ENCODE data around the gene JAK1.

Gene JAK1

GRCh38 chr1:64857347-64857746 is 109.0 kb downstream of the JAK1 start:
- FAIRE-seq: no peak

- FAIRE-seq: no peak
Measured at GRCh38 chr1:64856553-64856952, 109.8 kb downstream of the JAK1 start.

- FAIRE-seq: no peak
Measured at GRCh38 chr1:64855557-64855956, 110.8 kb downstream of the JAK1 start.

- no peak for FAIRE-seq
Measured at GRCh38 chr1:64854674-64855073, 111.7 kb downstream of the JAK1 start.

GRCh38 chr1:64851664-64852063 is 114.7 kb downstream of the JAK1 start:
- no peak for FAIRE-seq

- no peak for FAIRE-seq
Measured at GRCh38 chr1:64850846-64851245, 115.5 kb downstream of the JAK1 start.

GRCh38 chr1:64849942-64850341 is 116.4 kb downstream of the JAK1 start:
- FAIRE-seq: no peak

- FAIRE-seq: no peak
Measured at GRCh38 chr1:64848803-64849202, 117.5 kb downstream of the JAK1 start.

GRCh38 chr1:64848136-64848535 is 118.2 kb downstream of the JAK1 start:
- no peak for FAIRE-seq

- no peak for FAIRE-seq
Measured at GRCh38 chr1:64847666-64848065, 118.7 kb downstream of the JAK1 start.

GRCh38 chr1:64846573-64847430 is 119.5 kb downstream of the JAK1 start:
- FAIRE-seq: no peak

GRCh38 chr1:64845831-64846425 is 120.4 kb downstream of the JAK1 start:
- FAIRE-seq: no peak

GRCh38 chr1:64844609-64845008 is 121.7 kb downstream of the JAK1 start:
- no peak for FAIRE-seq

GRCh38 chr1:64844175-64844574 is 122.2 kb downstream of the JAK1 start:
- FAIRE-seq: no peak

GRCh38 chr1:64843675-64844074 is 122.7 kb downstream of the JAK1 start:
- FAIRE-seq: no peak

- no peak for FAIRE-seq
Measured at GRCh38 chr1:64842224-64842623, 124.1 kb downstream of the JAK1 start.

GRCh38 chr1:64841330-64842065 is 124.9 kb downstream of the JAK1 start:
- FAIRE-seq: no peak

- no peak for FAIRE-seq
Measured at GRCh38 chr1:64839732-64840405, 126.5 kb downstream of the JAK1 start.

- FAIRE-seq: no peak
Measured at GRCh38 chr1:64839261-64839660, 127.1 kb downstream of the JAK1 start.

- no peak for FAIRE-seq
Measured at GRCh38 chr1:64838486-64838885, 127.9 kb downstream of the JAK1 start.

GRCh38 chr1:64836802-64837201 is 129.5 kb downstream of the JAK1 start:
- no peak for FAIRE-seq

- no peak for FAIRE-seq
Measured at GRCh38 chr1:64834734-64835133, 131.6 kb downstream of the JAK1 start.

- FAIRE-seq: no peak
Measured at GRCh38 chr1:64830030-64830651, 136.2 kb downstream of the JAK1 start.
